A673 (cell line): Measurements from ENCODE around the gene MOSPD3.

Experiments
- CTCF ChIP-seq: fragments of 300-800, 200-600 bp; sonication (generic); conservative IDR thresholded peaks from 2 replicates; pipeline ENCODE4 v1.5.1; 2017; ENCODE audit warnings: low read depth, mild to moderate bottlenecking, antibody characterized with exemption, low read length, moderate library complexity, mixed read lengths
- EZH2 ChIP-seq: fragments of 200-600 bp; sonication (generic); IDR thresholded peaks from 2 replicates; pipeline ENCODE4 v1.6.1; 2017; ENCODE audit warnings: borderline replicate concordance, low read depth, mild to moderate bottlenecking, mixed read lengths, antibody characterized with exemption, low read length; ENCODE audit not compliant: poor library complexity, severe bottlenecking

GRCh38 chr7:100621554-100621953 is 9.2 kb downstream of the MOSPD3 start:
- TF ChIP-seq CTCF (no peak), EZH2 (no peak)
